GM12878 (cell line): ENCODE measurements around the gene SULT1C4. TPM values are rescaled to one million over a fixed set of nuclear protein-coding genes. Genes with fewer than 3 reads are reported as not detected.

Experiments used
- ATAC-seq: fragments of 200-7000 bp; cut with Tn5 transposase; 3 replicates; pipeline ENCODE4 v1.9.1; 2020; ENCODE audit warnings: mild to moderate bottlenecking, moderate library complexity
- BruUV-seq: library from RNA; stranded (reverse); fragments of 400-500 nt; replicated peaks from 2 replicates; lab custom pipeline; 2021; lab: Mats Ljungman, UMichigan
- CTCF ChIA-PET: fragments of 300-600 bp; sonication (Branson Sonifier 250); formaldehyde crosslinking; extraction: SDS; loops from one replicate; lab custom pipeline; 2021; ENCODE audit warnings: inconsistent platforms; lab: Yijun Ruan, JAX
- POLR2A ChIA-PET: fragments of 350-600 bp; formaldehyde crosslinking; extraction: SDS; loops from one replicate; lab custom pipeline; 2021; ENCODE audit warnings: inconsistent platforms; lab: Charles Lee
- RAD21 ChIA-PET: fragments of 300-600 bp; sonication (Branson Sonifier 250); formaldehyde crosslinking; loops from one replicate; lab custom pipeline; 2023; ENCODE audit warnings: antibody characterized with exemption; ENCODE audit not compliant: unreplicated experiment; lab: Charles Lee
- SMC1A ChIA-PET: fragments of 300-600 bp; sonication (Branson Sonifier 250); formaldehyde crosslinking; loops from one replicate; lab custom pipeline; 2023; ENCODE audit not compliant: unreplicated experiment, uncharacterized antibody; lab: Charles Lee
- DNase-seq: peaks from one replicate; pipeline ENCODE4 v3.0.0-alpha.2; 2011; ENCODE audit warnings: low read depth, low spot score
- FAIRE-seq: peaks from 3 replicates; lab custom pipeline; 2011; peaks lifted over from hg19 to GRCh38; lab: Jason Lieb, UNC
- H2AFZ ChIP-seq: 2 replicates; pipeline ENCODE4 v1.6.0; 2011; ENCODE audit warnings: low read depth, low read length, control low read depth; ENCODE audit not compliant: control insufficient read depth
- H3K27ac ChIP-seq: 2 replicates; pipeline ENCODE4 v1.5.1; 2011; ENCODE audit warnings: control low read depth; ENCODE audit not compliant: control insufficient read depth, insufficient read depth
- H3K27me3 ChIP-seq, 2 experiments: replicated peaks in 1 of 2; 2 replicates each; pipeline versions ENCODE4 v1.6.0 to v1.6.1; 2011; ENCODE audit warnings: low read length in 1 of 2; ENCODE audit not compliant: control insufficient read depth in 2 of 2, insufficient read depth in 2 of 2
- H3K36me3 ChIP-seq, 2 experiments: 2 replicates each; pipeline ENCODE4 v1.5.1; 2011; ENCODE audit warnings: low read length in 1 of 2; ENCODE audit not compliant: control insufficient read depth in 2 of 2, insufficient read depth in 2 of 2
- H3K4me1 ChIP-seq: 2 replicates; pipeline ENCODE4 v1.6.1; 2011; ENCODE audit warnings: mild to moderate bottlenecking, low read length, moderate library complexity, mixed read lengths; ENCODE audit not compliant: control insufficient read depth, insufficient read depth
- H3K4me2 ChIP-seq: 2 replicates; pipeline ENCODE4 v1.6.0; 2011; ENCODE audit warnings: control low read depth; ENCODE audit not compliant: control insufficient read depth, insufficient read depth
- H3K4me3 ChIP-seq: fragments of 200-600 bp; sonication (generic); 2 replicates; pipeline ENCODE4 v1.5.1; 2016
- H3K79me2 ChIP-seq: 2 replicates; pipeline ENCODE4 v1.6.0; 2011; ENCODE audit warnings: low read length; ENCODE audit not compliant: control insufficient read depth, insufficient read depth
- H3K9ac ChIP-seq: 2 replicates; pipeline ENCODE4 v1.8.0; 2011; ENCODE audit warnings: low read length, control low read depth, mixed read lengths; ENCODE audit not compliant: control insufficient read depth, insufficient read depth
- H3K9me3 ChIP-seq: replicated peaks from 3 replicates; pipeline ENCODE4 v1.5.1; 2011; ENCODE audit warnings: mild to moderate bottlenecking, low read length; ENCODE audit not compliant: control insufficient read depth, insufficient read depth
- H4K20me1 ChIP-seq: 2 replicates; pipeline ENCODE4 v1.6.0; 2011; ENCODE audit not compliant: control insufficient read depth, insufficient read depth
- EGR1 ChIP-seq, 2 experiments: IDR thresholded peaks; 1 replicate in 1 of 2; 2 replicates in 1 of 2; pipeline ENCODE4 v1.6.1; 2011 to 2012; ENCODE audit warnings: low read depth in 2 of 2, low read length in 2 of 2, borderline replicate concordance in 1 of 2, mild to moderate bottlenecking in 1 of 2, moderate library complexity in 1 of 2
- FOXM1 ChIP-seq: IDR thresholded peaks from 2 replicates; pipeline ENCODE4 v1.6.1; 2012; ENCODE audit warnings: low read depth, mild to moderate bottlenecking, inconsistent platforms, low read length, moderate library complexity
- HSF1 ChIP-seq: fragments of 150-350 bp; IDR thresholded peaks from 2 replicates; pipeline ENCODE4 v1.6.1; 2014; ENCODE audit warnings: mild to moderate bottlenecking, low read depth, low read length
- IRF4 ChIP-seq: IDR thresholded peaks from 2 replicates; pipeline ENCODE4 v1.6.1; 2011; ENCODE audit warnings: low read depth, low read length
- KDM1A ChIP-seq: fragments of 200-600 bp; sonication (generic); IDR thresholded peaks from 2 replicates; pipeline ENCODE4 v1.6.1; 2016; ENCODE audit warnings: borderline replicate concordance
- MEF2A ChIP-seq: IDR thresholded peaks from 2 replicates; pipeline ENCODE4 v1.6.1; 2011; ENCODE audit warnings: low read depth, mild to moderate bottlenecking, low read length, moderate library complexity; ENCODE audit not compliant: insufficient read depth
- NFYB ChIP-seq: IDR thresholded peaks from 2 replicates; pipeline ENCODE4 v1.6.1; 2011; ENCODE audit warnings: low read depth, mild to moderate bottlenecking, low read length, improper control_type of control experiment, moderate library complexity; ENCODE audit not compliant: insufficient read depth
- SREBF2 ChIP-seq: IDR thresholded peaks from 2 replicates; pipeline ENCODE4 v1.6.1; 2012; ENCODE audit warnings: mild to moderate bottlenecking, low read length
- WRNIP1 ChIP-seq: IDR thresholded peaks from 2 replicates; pipeline ENCODE4 v1.6.1; 2011; ENCODE audit warnings: low read depth, low read length, improper control_type of control experiment, borderline replicate concordance
- YY1 ChIP-seq: IDR thresholded peaks from 2 replicates; pipeline ENCODE4 v1.6.1; 2011; ENCODE audit warnings: low read depth, mild to moderate bottlenecking, low read length
- ZNF217 ChIP-seq: fragments of 450-650 bp; IDR thresholded peaks from 2 replicates; pipeline ENCODE4 v1.6.1; 2017; ENCODE audit warnings: antibody characterized with exemption, mild to moderate bottlenecking
- WGBS: methylation state at CpG from one replicate; pipeline ENCODE4 v1.1.6; 2016; ENCODE audit warnings: low lambda C conversion rate; ENCODE audit not compliant: insufficient replicate concordance, insufficient coverage; ENCODE audit errors: missing lambda C conversion rate; 5-methylcytosine and 5-hydroxymethylcytosine counted together
- in situ Hi-C: fragments of 300-500 bp; cut with MboI; formaldehyde crosslinking; loops from 9 replicates; pipeline ENCODE4 v1.14.3; 2018; ENCODE audit warnings: mixed read lengths
- intact Hi-C: fragments of 100-400 bp; cut with micrococcal nuclease; formaldehyde crosslinking; loops from one replicate; pipeline ENCODE4 v1.14.2; 2022; ENCODE audit not compliant: unreplicated experiment
- polyA plus RNA-seq, 11 experiments: library from polyadenylated mRNA; depleted of rRNA in 4 of 11; unstranded in 6 of 11; stranded (reverse) in 5 of 11; fragments of >200 nt; fragmentation: Nextera tagmentation in 4 of 11; fragmentation: Illumina TruSeq in 1 of 11; extraction: Ambion mirVana in 4 of 11; extraction: Trizol in 1 of 11; gene quantifications; 1 replicate in 1 of 11; 2 replicates in 10 of 11; pipeline versions ENCODE4 v1.2.1 to v1.2.3, GENCODE V29; 2011 to 2016; ENCODE audit warnings: inconsistent platforms in 2 of 11, missing spikeins in 2 of 11, low read depth in 1 of 11
- total RNA-seq, 4 experiments: library from RNA; depleted of rRNA in 3 of 4; stranded (reverse); fragments of >200 nt in 3 of 4; fragmentation: Illumina TruSeq in 1 of 4; extraction: Trizol in 1 of 4; gene quantifications; 2 replicates each; pipeline versions ENCODE4 v1.2.1 to v1.2.3, GENCODE V29; 2013 to 2021
- TF ChIP-seq, protein P1 (sequence below): IDR thresholded peaks from 2 replicates; pipeline ENCODE4 v1.6.1; 2012; ENCODE audit warnings: improper control_type of control experiment, low read depth, low read length; ENCODE audit not compliant: insufficient replicate concordance
- TF ChIP-seq, protein P2 (sequence below): fragments of 450-650 bp; formaldehyde crosslinking; IDR thresholded peaks from 2 replicates; pipeline ENCODE4 v1.5.0; 2022; ENCODE audit warnings: mild to moderate bottlenecking, missing genetic modification characterization

Gene SULT1C4
- total and polyA plus RNA-seq, 10 of the 15 experiments (the other 5 are each of a cell fraction or from before 2014, with no cell fraction given), result 0.04 TPM; not detected in 9

GRCh38 chr2:108428286-108429009 lies 50.7 kb downstream of the SULT1C4 start:
- CTCF ChIA-PET, result no interaction called here
- BruUV-seq, result no TSS peak
- Histone ChIP-seq H2AFZ (no peak overlapping the region), H3K9ac (no peak overlapping the region), H3K79me2 (no peaks in the 10 kb centered on the region), H3K4me1 (no peaks in the 10 kb centered on the region), H3K4me2 (no peak overlapping the region), H3K27ac (no peak overlapping the region), H4K20me1 (no peaks in the 10 kb centered on the region), H3K36me3 (no peaks in the 10 kb centered on the region), H3K9me3 (no peaks in the 10 kb centered on the region), H3K4me3 (no peak overlapping the region), H3K27me3 (no peaks in the 10 kb centered on the region)
- ATAC-seq, result no peak
- SMC1A ChIA-PET, result interaction anchor here (0.6 to 1.2 kb wide), 3 partner anchors 21 to 94 kb away, joined by 3 to 4 read pairs (median 3); no protein-coding TSS in a partner anchor
- 98% methylated on average over 2 of the region's 2 CpGs for WGBS
- RAD21 ChIA-PET, result no interaction called here
- in situ Hi-C loops (no loop called here), intact Hi-C loops (no loop called here)
- no peak for FAIRE-seq
- no peak for DNase-seq
- POLR2A ChIA-PET, result no interaction called here
- no peak for TF ChIP-seq FOXM1
- TF ChIP-seq, protein P1, sequence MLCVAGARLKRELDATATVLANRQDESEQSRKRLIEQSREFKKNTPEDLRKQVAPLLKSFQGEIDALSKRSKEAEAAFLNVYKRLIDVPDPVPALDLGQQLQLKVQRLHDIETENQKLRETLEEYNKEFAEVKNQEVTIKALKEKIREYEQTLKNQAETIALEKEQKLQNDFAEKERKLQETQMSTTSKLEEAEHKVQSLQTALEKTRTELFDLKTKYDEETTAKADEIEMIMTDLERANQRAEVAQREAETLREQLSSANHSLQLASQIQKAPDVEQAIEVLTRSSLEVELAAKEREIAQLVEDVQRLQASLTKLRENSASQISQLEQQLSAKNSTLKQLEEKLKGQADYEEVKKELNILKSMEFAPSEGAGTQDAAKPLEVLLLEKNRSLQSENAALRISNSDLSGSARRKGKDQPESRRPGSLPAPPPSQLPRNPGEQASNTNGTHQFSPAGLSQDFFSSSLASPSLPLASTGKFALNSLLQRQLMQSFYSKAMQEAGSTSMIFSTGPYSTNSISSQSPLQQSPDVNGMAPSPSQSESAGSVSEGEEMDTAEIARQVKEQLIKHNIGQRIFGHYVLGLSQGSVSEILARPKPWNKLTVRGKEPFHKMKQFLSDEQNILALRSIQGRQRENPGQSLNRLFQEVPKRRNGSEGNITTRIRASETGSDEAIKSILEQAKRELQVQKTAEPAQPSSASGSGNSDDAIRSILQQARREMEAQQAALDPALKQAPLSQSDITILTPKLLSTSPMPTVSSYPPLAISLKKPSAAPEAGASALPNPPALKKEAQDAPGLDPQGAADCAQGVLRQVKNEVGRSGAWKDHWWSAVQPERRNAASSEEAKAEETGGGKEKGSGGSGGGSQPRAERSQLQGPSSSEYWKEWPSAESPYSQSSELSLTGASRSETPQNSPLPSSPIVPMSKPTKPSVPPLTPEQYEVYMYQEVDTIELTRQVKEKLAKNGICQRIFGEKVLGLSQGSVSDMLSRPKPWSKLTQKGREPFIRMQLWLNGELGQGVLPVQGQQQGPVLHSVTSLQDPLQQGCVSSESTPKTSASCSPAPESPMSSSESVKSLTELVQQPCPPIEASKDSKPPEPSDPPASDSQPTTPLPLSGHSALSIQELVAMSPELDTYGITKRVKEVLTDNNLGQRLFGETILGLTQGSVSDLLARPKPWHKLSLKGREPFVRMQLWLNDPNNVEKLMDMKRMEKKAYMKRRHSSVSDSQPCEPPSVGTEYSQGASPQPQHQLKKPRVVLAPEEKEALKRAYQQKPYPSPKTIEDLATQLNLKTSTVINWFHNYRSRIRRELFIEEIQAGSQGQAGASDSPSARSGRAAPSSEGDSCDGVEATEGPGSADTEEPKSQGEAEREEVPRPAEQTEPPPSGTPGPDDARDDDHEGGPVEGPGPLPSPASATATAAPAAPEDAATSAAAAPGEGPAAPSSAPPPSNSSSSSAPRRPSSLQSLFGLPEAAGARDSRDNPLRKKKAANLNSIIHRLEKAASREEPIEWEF, result no peak
- TF ChIP-seq SREBF2, result no peak
- TF ChIP-seq YY1, result no peak
- no peak for TF ChIP-seq WRNIP1
- TF ChIP-seq ZNF217, result no peak
- TF ChIP-seq MEF2A, result no peak
- no peak for TF ChIP-seq IRF4
- TF ChIP-seq, protein P2, sequence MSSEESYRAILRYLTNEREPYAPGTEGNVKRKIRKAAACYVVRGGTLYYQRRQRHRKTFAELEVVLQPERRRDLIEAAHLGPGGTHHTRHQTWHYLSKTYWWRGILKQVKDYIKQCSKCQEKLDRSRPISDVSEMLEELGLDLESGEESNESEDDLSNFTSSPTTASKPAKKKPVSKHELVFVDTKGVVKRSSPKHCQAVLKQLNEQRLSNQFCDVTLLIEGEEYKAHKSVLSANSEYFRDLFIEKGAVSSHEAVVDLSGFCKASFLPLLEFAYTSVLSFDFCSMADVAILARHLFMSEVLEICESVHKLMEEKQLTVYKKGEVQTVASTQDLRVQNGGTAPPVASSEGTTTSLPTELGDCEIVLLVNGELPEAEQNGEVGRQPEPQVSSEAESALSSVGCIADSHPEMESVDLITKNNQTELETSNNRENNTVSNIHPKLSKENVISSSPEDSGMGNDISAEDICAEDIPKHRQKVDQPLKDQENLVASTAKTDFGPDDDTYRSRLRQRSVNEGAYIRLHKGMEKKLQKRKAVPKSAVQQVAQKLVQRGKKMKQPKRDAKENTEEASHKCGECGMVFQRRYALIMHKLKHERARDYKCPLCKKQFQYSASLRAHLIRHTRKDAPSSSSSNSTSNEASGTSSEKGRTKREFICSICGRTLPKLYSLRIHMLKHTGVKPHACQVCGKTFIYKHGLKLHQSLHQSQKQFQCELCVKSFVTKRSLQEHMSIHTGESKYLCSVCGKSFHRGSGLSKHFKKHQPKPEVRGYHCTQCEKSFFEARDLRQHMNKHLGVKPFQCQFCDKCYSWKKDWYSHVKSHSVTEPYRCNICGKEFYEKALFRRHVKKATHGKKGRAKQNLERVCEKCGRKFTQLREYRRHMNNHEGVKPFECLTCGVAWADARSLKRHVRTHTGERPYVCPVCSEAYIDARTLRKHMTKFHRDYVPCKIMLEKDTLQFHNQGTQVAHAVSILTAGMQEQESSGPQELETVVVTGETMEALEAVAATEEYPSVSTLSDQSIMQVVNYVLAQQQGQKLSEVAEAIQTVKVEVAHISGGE (CRISPR knock-in tag), result no peak
- no peak for TF ChIP-seq EGR1 (IDR thresholded peaks at IDR 0.05; ENCODE audit: borderline replicate concordance in 1 of 2, low read depth in 2 of 2, low read length in 2 of 2)
- TF ChIP-seq NFYB, result no peak
- TF ChIP-seq HSF1, result no peak
- TF ChIP-seq KDM1A, result no peak
